ENCODE measurements around the gene PFKFB3. TPM values are rescaled to one million over a fixed set of nuclear protein-coding genes. Genes with fewer than 3 reads are reported as not detected.
A peak's percentile ranks its signal among the peaks of the same experiment; 100 is the strongest.

Gene PFKFB3
- total and polyA plus RNA-seq, 4 donors, result 31.4 to 140 (median 80.6) TPM

- H3K27me3 ChIP-seq (ENCODE audit: control insufficient read depth in 1 of 2, insufficient read depth in 2 of 2, low read length in 1 of 2), result no peaks in the 10 kb centered on the region
- H3K9me3 ChIP-seq (ENCODE audit: control insufficient read depth, low read length), result no peaks in the 10 kb centered on the region
- WGBS, 2 donors, result 41 to 47% methylated on average over 6 of the region's 6 CpGs
- H3K4me3 ChIP-seq (ENCODE audit: low read length in 2 of 2), result no peak overlapping the region
- H3K36me3 ChIP-seq (ENCODE audit: control insufficient read depth in 1 of 2, insufficient read depth in 2 of 2, low read length in 1 of 2), result peaks cover 4 to 12% of the 10 kb centered on the region in 2 donors
- peaks cover 0 to 6% of the 10 kb centered on the region in 2 donors for H3K4me1 ChIP-seq (ENCODE audit: control insufficient read depth in 1 of 2, insufficient read depth in 2 of 2, low read length in 2 of 2)
- no peak for ATAC-seq (ENCODE audit: low FRiP score)
- intact Hi-C loops (cut with DNase I), result no loop called here
- peak in 1 of 2 donors; percentile 54 for DNase-seq
- H3K27ac ChIP-seq (ENCODE audit: low read depth in 1 of 2, low read length in 2 of 2), result peak overlapping the region in 1 of 2 donors; percentile 50
These were observed 8.6 kb downstream of the PFKFB3 start for GRCh38 chr10:6211341-6211670.

- Histone ChIP-seq H3K4me3 (ENCODE audit: low read length in 2 of 2) (no peak overlapping the region), H3K9me3 (ENCODE audit: control insufficient read depth, low read length) (no peaks in the 10 kb centered on the region), H3K36me3 (ENCODE audit: control insufficient read depth in 1 of 2, insufficient read depth in 2 of 2, low read length in 1 of 2) (peaks cover 4 to 17% of the 10 kb centered on the region in 2 donors), H3K4me1 (ENCODE audit: control insufficient read depth in 1 of 2, insufficient read depth in 2 of 2, low read length in 2 of 2) (peaks cover 0 to 6% of the 10 kb centered on the region in 2 donors), H3K27me3 (ENCODE audit: control insufficient read depth in 1 of 2, insufficient read depth in 2 of 2, low read length in 1 of 2) (no peaks in the 10 kb centered on the region), H3K27ac (ENCODE audit: low read depth in 1 of 2, low read length in 2 of 2) (peak overlapping the region in 1 of 2 donors; percentile 50)
- DNase-seq (peak; percentile 76 to 85), ATAC-seq (ENCODE audit: low FRiP score) (peak; percentile 71)
- 11 to 16% methylated on average over 30 of the region's 30 CpGs for WGBS, 2 donors
- intact Hi-C loops (cut with DNase I), result no loop called here
These were observed 9.2 kb downstream of the PFKFB3 start for GRCh38 chr10:6211671-6212635.

- Histone ChIP-seq H3K4me1 (ENCODE audit: control insufficient read depth in 1 of 2, insufficient read depth in 2 of 2, low read length in 2 of 2) (peaks cover 0 to 3% of the 10 kb centered on the region in 2 donors), H3K27me3 (ENCODE audit: control insufficient read depth in 1 of 2, insufficient read depth in 2 of 2, low read length in 1 of 2) (no peaks in the 10 kb centered on the region), H3K4me3 (ENCODE audit: low read length in 2 of 2) (no peak overlapping the region), H3K36me3 (ENCODE audit: control insufficient read depth in 1 of 2, insufficient read depth in 2 of 2, low read length in 1 of 2) (peaks cover 4 to 19% of the 10 kb centered on the region in 2 donors), H3K9me3 (ENCODE audit: control insufficient read depth, low read length) (no peaks in the 10 kb centered on the region), H3K27ac (ENCODE audit: low read depth in 1 of 2, low read length in 2 of 2) (peak overlapping the region in 1 of 2 donors; percentile 57)
- WGBS, 2 donors, result 70 to 75% methylated on average over 3 of the region's 3 CpGs
- intact Hi-C loops (cut with DNase I), result no loop called here
- no peak for DNase-seq
- ATAC-seq (ENCODE audit: low FRiP score), result no peak
These were observed 10.1 kb downstream of the PFKFB3 start for GRCh38 chr10:6212806-6213205.

GRCh38 chr10:6213257-6213905 is 10.6 kb downstream of the PFKFB3 start:
- 84 to 85% methylated on average over 17 of the region's 17 CpGs for WGBS, 2 donors
- no peaks in the 10 kb centered on the region for H3K9me3 ChIP-seq (ENCODE audit: control insufficient read depth, low read length)
- peaks cover 4 to 19% of the 10 kb centered on the region in 2 donors for H3K36me3 ChIP-seq (ENCODE audit: control insufficient read depth in 1 of 2, insufficient read depth in 2 of 2, low read length in 1 of 2)
- intact Hi-C loops (cut with DNase I), result no loop called here
- no peak for ATAC-seq (ENCODE audit: low FRiP score)
- no peaks in the 10 kb centered on the region for H3K27me3 ChIP-seq (ENCODE audit: control insufficient read depth in 1 of 2, insufficient read depth in 2 of 2, low read length in 1 of 2)
- no peak overlapping the region for H3K4me3 ChIP-seq (ENCODE audit: low read length in 2 of 2)
- H3K4me1 ChIP-seq (ENCODE audit: control insufficient read depth in 1 of 2, insufficient read depth in 2 of 2, low read length in 2 of 2), result no peaks in the 10 kb centered on the region
- peak overlapping the region; percentile 6 to 57 for H3K27ac ChIP-seq (ENCODE audit: low read depth in 1 of 2, low read length in 2 of 2)
- DNase-seq, result no peak

- DNase-seq, result no peak
- no peaks in the 10 kb centered on the region for H3K4me1 ChIP-seq (ENCODE audit: control insufficient read depth in 1 of 2, insufficient read depth in 2 of 2, low read length in 2 of 2)
- 86 to 90% methylated on average over 5 of the region's 5 CpGs for WGBS, 2 donors
- H3K27me3 ChIP-seq (ENCODE audit: control insufficient read depth in 1 of 2, insufficient read depth in 2 of 2, low read length in 1 of 2), result no peaks in the 10 kb centered on the region
- intact Hi-C loops (cut with DNase I), result no loop called here
- ATAC-seq (ENCODE audit: low FRiP score), result no peak
- H3K4me3 ChIP-seq (ENCODE audit: low read length in 2 of 2), result no peak overlapping the region
- no peaks in the 10 kb centered on the region for H3K9me3 ChIP-seq (ENCODE audit: control insufficient read depth, low read length)
- peak overlapping the region; percentile 6 to 25 for H3K27ac ChIP-seq (ENCODE audit: low read depth in 1 of 2, low read length in 2 of 2)
- H3K36me3 ChIP-seq (ENCODE audit: control insufficient read depth in 1 of 2, insufficient read depth in 2 of 2, low read length in 1 of 2), result peaks cover 4 to 21% of the 10 kb centered on the region in 2 donors
These were observed 11.2 kb downstream of the PFKFB3 start for GRCh38 chr10:6213908-6214307.

GRCh38 chr10:6214612-6215011 is 11.9 kb downstream of the PFKFB3 start:
- Histone ChIP-seq H3K27ac (ENCODE audit: low read depth in 1 of 2, low read length in 2 of 2) (peak overlapping the region in 1 of 2 donors; percentile 4), H3K27me3 (ENCODE audit: control insufficient read depth in 1 of 2, insufficient read depth in 2 of 2, low read length in 1 of 2) (no peaks in the 10 kb centered on the region), H3K36me3 (ENCODE audit: control insufficient read depth in 1 of 2, insufficient read depth in 2 of 2, low read length in 1 of 2) (peaks cover 4 to 23% of the 10 kb centered on the region in 2 donors), H3K9me3 (ENCODE audit: control insufficient read depth, low read length) (no peaks in the 10 kb centered on the region), H3K4me3 (ENCODE audit: low read length in 2 of 2) (no peak overlapping the region), H3K4me1 (ENCODE audit: control insufficient read depth in 1 of 2, insufficient read depth in 2 of 2, low read length in 2 of 2) (no peaks in the 10 kb centered on the region)
- WGBS, 2 donors, result 94% methylated on average over 7 of the region's 7 CpGs
- DNase-seq (no peak), ATAC-seq (ENCODE audit: low FRiP score) (no peak)
- intact Hi-C loops (cut with DNase I), result no loop called here

- Histone ChIP-seq H3K4me3 (ENCODE audit: low read length in 2 of 2) (no peak overlapping the region), H3K4me1 (ENCODE audit: control insufficient read depth in 1 of 2, insufficient read depth in 2 of 2, low read length in 2 of 2) (no peaks in the 10 kb centered on the region), H3K9me3 (ENCODE audit: control insufficient read depth, low read length) (no peaks in the 10 kb centered on the region), H3K27me3 (ENCODE audit: control insufficient read depth in 1 of 2, insufficient read depth in 2 of 2, low read length in 1 of 2) (no peaks in the 10 kb centered on the region), H3K36me3 (ENCODE audit: control insufficient read depth in 1 of 2, insufficient read depth in 2 of 2, low read length in 1 of 2) (peaks cover 4 to 23% of the 10 kb centered on the region in 2 donors), H3K27ac (ENCODE audit: low read depth in 1 of 2, low read length in 2 of 2) (no peak overlapping the region)
- intact Hi-C loops (cut with DNase I), result no loop called here
- 92 to 95% methylated on average over 19 of the region's 19 CpGs for WGBS, 2 donors
- ATAC-seq (ENCODE audit: low FRiP score), result no peak
- no peak for DNase-seq
These were observed 12.5 kb downstream of the PFKFB3 start for GRCh38 chr10:6215241-6215640.

GRCh38 chr10:6215683-6216484 is 13.2 kb downstream of the PFKFB3 start:
- no peaks in the 10 kb centered on the region for H3K4me1 ChIP-seq (ENCODE audit: control insufficient read depth in 1 of 2, insufficient read depth in 2 of 2, low read length in 2 of 2)
- ATAC-seq (ENCODE audit: low FRiP score) (no peak), DNase-seq (peak in 1 of 2 donors; percentile 59)
- H3K27ac ChIP-seq (ENCODE audit: low read depth in 1 of 2, low read length in 2 of 2), result peak overlapping the region in 1 of 2 donors; percentile 8
- intact Hi-C loops (cut with DNase I), result no loop called here
- H3K4me3 ChIP-seq (ENCODE audit: low read length in 2 of 2), result no peak overlapping the region
- H3K9me3 ChIP-seq (ENCODE audit: control insufficient read depth, low read length), result no peaks in the 10 kb centered on the region
- H3K27me3 ChIP-seq (ENCODE audit: control insufficient read depth in 1 of 2, insufficient read depth in 2 of 2, low read length in 1 of 2), result no peaks in the 10 kb centered on the region
- 87 to 88% methylated on average over 24 of the region's 24 CpGs for WGBS, 2 donors
- peaks cover 4 to 26% of the 10 kb centered on the region in 2 donors for H3K36me3 ChIP-seq (ENCODE audit: control insufficient read depth in 1 of 2, insufficient read depth in 2 of 2, low read length in 1 of 2)

Measured in aorta (tissue), 5 donors.